Measurements from ENCODE around the gene MEST.
"Not testable (repeated sequence)": the region's sequence is repeated elsewhere in the genome, so short reads cannot be mapped to it uniquely, and the experiment has no call there.

- not testable (repeated sequence) for TF ChIP-seq CTCF (IDR thresholded peaks at IDR 0.05; ENCODE audit: extremely low read depth in 1 of 2, insufficient read depth in 1 of 2, low read depth in 1 of 2, low read length in 2 of 2); MYC (IDR thresholded peaks at IDR 0.05; ENCODE audit: low read depth, low read length); EZH2 (IDR thresholded peaks at IDR 0.05; ENCODE audit: borderline replicate concordance, low read depth, low read length, severe bottlenecking); POLR2AphosphoS5 (IDR thresholded peaks at IDR 0.05; ENCODE audit: insufficient read depth, low read depth, low read length); POLR2A (IDR thresholded peaks at IDR 0.05; ENCODE audit: low read depth, low read length); JUN (IDR thresholded peaks at IDR 0.05; ENCODE audit: borderline replicate concordance, insufficient read depth, insufficient read length, low read depth)
Measured at GRCh38 chr7:130537894-130538293, 46.0 kb downstream of the MEST start.
